Esophagus muscularis mucosa (tissue), 4 donors: Measurements from ENCODE around the gene ENPP3.

ENCODE experiments used
- CTCF ChIP-seq, 3 experiments: fragments of 200-600 bp in 2 of 3; fragments of 450-650 bp in 1 of 3; sonication (generic) in 2 of 3; IDR thresholded peaks; one replicate each; pipeline ENCODE4 v1.5.1; 2017 to 2019; ENCODE audit warnings: antibody characterized with exemption in 3 of 3, mild to moderate bottlenecking in 2 of 3, moderate library complexity in 1 of 3
- EP300 ChIP-seq: sonication (generic); formaldehyde crosslinking; IDR thresholded peaks from one replicate; pipeline ENCODE4 v1.6.1; 2017; ENCODE audit warnings: antibody characterized with exemption
- POLR2A ChIP-seq: fragments of 450-650 bp; IDR thresholded peaks from one replicate; pipeline ENCODE4 v1.6.1; 2017; ENCODE audit warnings: antibody characterized with exemption, moderate library complexity, mild to moderate bottlenecking, low read depth
- POLR2AphosphoS5 ChIP-seq, 2 donors: sonication (generic); formaldehyde crosslinking; IDR thresholded peaks; one replicate each; pipeline ENCODE4 v1.6.1; 2017; ENCODE audit warnings: antibody characterized with exemption in 2 of 2

DNA sequence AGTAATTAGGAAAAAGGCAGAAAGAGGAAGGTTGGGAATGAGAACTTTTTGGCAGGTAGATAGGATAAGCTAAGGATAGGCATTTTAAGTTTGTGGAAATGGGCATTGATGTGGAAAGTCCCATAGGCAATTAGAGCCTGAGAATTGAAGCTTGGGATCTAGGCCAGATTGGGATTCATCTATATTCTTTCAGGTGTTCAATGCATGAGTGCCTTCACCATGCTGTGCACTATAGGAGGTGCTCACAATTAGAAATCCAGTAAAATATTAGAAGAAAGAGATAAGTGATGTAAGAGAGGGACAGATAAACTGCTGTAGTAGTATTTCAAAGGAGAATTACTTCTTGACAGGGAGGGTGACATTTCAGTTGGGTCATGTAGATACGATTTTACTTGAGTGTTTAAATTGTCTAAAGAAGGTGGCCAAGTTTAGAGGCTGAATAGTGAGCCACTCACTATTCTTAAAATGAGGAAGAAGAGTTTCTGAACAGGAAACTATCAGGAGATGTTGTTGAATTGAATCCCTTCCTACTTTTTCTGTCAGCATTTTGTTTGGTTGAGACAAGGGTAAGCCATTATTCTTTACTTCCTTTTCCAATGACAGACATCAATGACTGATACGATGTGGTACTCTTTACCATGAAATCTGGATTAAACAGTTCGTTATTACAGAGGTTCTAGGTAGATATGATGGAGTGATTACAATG is 104.7 kb downstream of the ENPP3 start:
- TF ChIP-seq POLR2AphosphoS5 (IDR thresholded peaks at IDR 0.05) (no peak), POLR2A (no peak), CTCF (IDR thresholded peaks at IDR 0.05) (no peak), EP300 (no peak)
